GM18505 (cell line): ENCODE results near the gene PGA4.

Source experiments
- ATAC-seq: cut with Tn5 transposase; IDR thresholded peaks from one replicate; pipeline ENCODE4 v1.9.1; 2021; ENCODE audit not compliant: unreplicated experiment
- POLR2A ChIP-seq: IDR thresholded peaks from 4 replicates; pipeline ENCODE4 v1.6.1; 2011; ENCODE audit warnings: borderline replicate concordance; ENCODE audit not compliant: insufficient read depth, insufficient read length; ENCODE audit errors: extremely low read depth

Gene PGA4

DNA sequence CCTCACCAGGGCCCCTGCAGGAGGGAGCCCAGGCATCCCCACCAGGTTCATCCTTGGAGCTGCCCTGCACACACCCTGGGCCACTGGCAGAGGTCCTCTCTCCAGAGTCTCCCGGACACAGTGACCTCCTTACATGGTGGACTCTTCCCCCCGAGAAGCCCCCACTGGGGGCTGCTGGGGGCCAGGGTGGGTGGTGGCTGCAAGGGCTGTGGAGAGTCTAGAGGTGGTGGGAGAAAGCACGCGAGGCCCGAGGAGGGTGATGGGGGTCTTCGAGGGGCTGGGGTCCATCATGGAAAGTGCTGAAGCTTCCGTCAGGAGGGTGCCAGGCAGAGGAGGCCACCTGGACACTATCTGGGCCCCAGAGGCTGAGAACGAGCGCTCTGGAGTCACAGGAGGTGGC lies 36.4 kb downstream of the PGA4 start:
- no peak for ATAC-seq
- no peak for TF ChIP-seq POLR2A

DNA sequence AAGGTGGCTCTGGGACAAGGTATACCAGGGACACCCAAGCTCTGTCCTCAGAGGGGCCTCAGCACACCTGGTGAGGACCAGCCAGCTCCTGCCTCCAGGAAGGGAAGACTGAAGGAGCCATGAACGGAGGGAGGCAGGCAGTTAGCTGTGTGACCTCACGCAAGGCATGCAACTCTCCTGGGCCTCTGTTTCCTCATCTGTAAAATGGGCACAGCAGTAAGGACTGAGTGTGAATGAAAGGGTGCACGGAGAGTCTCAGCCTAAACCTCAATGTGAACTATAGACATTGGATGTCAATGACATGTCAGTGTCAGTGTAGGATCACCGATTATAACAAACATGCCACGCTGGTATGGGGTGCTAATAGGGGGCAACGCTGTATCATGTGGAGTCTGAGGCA lies 37.2 kb downstream of the PGA4 start:
- ATAC-seq, result no peak
- TF ChIP-seq POLR2A, result no peak

DNA sequence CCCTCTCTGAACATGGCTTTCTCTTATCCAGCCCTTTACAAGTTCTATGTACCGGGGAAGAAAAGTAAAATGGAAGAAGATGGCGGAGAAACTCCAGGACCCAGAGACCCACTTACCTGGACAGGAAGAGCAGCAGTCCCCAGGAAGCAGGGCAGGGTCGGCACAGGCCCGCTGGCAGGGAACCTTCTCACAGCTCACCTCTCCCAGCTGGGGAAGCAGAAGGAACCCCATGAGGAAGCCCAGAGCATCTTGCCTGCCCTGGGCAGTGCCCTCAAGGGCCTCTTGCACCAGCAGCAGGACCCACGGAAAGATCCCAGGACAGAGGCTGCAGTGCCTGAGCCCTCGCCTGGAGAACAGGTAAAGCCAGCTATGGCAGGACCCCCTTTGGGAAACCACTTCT lies 42.2 kb downstream of the PGA4 start:
- no peak for TF ChIP-seq POLR2A

DNA sequence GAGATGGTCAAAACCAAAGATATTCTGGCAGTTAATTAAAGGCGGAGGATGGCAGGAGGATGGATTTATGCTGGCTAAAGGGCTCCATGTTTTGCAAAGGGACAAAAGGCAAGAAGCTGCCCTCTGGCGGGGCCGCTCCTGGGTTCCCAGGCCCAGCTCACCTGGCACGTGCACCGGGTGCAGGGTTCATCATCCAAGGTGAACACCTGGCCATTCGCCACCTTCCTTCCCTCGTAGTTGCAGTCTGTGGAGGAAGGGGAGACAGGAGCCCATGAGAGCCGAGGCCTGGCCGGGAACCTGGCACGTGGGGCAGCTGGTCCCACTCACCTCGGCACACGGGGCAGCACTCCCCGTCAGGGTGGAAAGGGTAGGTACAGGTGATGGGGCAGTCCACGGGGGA lies 42.6 kb downstream of the PGA4 start:
- no peak for ATAC-seq
- no peak for TF ChIP-seq POLR2A

More for the DNA sequence above, 42.2 kb downstream of the PGA4 start:
- ATAC-seq, result no peak

DNA sequence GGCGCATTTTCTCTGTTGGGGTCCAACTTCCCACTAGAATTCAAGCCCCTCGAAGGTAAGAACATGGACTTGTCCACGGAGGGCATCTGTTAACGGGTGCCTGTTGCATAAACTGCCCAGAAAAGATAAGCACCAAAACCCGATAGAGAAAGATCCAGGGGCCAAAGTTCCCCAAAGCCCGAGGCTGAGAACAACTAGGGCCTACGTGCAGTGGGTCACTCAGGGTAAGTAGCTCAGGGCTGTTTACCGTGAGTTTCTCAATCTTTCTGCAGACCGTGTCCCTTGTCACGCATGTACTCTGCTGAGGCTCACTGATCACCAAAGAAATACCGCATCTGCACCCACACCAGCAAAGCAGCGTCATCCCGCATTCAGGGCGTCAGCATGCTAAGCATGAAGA lies 43.2 kb downstream of the PGA4 start:
- no peak for ATAC-seq
- no peak for TF ChIP-seq POLR2A

DNA sequence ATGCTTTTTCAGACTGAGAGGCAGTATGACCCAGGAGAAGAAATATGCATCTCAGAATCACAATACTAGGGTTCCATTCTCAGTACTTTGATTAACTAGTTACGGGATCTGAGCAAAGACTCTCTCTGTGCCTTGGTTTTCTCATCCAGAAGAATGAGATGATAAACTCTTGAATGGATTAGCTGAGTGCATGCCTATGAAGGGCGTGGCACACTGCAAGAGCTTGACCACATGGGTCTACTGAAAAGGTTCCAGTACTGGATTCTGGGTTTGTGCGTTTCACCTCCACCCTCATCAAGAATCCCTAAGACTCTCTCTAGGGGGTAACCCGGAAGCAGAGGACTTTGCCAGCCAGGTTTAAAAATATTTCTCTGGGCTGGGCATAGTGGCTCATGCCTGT lies 44.5 kb downstream of the PGA4 start:
- ATAC-seq, result no peak
- TF ChIP-seq POLR2A, result no peak

DNA sequence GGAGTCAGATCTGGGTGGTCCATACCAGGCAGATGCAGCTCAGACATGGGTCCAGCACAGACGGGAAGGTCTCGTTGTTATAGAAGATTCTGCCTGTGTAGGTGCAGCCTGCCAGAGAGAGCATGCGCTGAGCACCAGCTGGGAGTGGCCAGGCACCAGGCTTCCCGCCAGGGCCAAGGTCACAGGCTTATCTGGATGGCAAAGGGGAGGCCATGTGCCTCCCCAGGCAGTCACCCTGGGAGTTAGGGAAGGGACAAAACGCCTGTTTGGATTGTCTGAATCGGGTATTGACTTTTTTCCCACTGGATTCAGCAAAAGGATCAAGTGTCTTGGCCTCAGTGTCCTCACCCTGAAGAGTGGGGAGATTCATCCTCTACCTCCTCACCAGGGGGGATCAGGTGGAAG lies 45.3 kb downstream of the PGA4 start:
- no peak for ATAC-seq
- no peak for TF ChIP-seq POLR2A

DNA sequence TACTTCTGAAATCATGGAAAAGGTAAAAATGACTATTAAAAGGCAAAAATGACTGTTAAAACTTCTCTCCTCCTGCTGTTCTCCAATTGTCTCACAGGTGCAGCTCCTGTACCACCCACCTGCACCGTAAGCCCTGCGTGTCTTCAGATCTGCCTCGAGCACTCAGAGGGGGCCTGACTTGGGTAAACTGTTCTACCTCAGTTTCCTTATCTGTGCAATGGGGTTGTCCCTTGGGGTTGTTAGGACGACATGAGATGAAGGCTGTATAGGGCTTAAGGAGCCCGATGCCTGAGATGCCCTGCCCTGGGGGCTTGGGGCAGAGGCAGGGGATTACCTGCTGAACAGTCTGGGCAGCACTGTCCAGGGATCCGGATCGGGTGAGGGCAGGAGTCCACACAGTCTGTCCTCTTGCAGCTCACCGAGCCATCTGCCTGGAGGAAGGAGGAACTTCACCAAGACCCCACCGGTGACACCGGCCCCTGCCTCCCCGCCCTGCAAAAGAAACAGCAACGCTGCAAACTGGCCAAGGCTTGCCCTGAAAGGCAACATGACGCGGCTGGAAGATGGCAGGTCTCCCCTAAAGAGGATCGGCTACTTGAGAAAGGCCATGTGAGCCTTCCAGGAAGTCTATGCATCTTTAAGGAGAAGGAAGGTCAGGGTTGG lies 46.6 kb downstream of the PGA4 start:
- ATAC-seq, result no peak
- TF ChIP-seq POLR2A, result no peak

DNA sequence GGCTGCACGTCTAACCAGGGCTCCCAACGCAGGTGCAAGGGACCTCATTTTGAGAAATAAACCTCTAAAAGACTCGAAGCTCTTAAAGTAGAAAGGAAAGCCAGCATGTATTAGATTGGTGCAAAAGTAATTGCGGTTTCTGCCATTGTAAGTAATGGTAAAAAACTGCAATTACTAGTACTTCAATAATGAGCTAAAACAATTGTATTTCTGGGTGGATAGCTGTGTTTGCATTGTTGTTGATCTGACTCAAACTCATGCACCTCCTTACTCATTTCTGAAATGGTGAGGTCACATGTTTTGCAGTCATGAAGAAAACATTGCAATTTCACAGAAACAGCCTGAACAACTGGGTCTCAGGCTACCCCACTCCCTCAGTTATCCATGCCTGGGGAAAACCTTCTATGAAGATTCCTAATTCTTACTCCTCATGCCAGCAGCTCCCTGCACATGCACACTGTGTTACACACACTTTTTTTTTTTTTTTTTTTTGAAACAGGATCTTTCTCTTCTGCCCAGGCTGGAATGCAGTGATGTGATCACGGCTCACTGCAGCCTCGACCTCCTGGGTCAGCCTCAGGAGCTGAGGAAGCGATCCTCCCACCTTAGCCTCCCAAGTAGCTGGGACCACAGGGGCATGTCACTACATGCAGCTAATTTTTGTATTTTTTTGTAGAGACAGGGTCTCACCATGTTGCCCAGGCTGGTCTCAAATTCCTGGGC lies 48.4 kb downstream of the PGA4 start:
- ATAC-seq, result no peak

DNA sequence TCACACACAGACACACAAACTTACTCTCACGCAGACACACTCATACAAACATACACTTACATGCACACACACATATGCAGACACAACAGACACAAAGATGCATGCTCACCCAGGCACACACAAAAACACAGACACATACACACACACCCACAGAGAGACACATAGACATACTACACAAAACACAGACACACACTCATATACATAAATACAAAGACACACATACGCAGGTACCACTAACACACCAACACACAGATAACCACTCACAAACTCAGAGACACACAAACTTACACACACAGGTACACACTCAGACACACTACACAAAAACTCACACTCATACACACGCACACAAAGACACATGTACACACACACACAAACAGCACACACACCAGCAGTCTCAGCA lies 50.6 kb downstream of the PGA4 start:
- no peak for ATAC-seq
- no peak for TF ChIP-seq POLR2A

More for the DNA sequence above, 48.4 kb downstream of the PGA4 start:
- no peak for TF ChIP-seq POLR2A

DNA sequence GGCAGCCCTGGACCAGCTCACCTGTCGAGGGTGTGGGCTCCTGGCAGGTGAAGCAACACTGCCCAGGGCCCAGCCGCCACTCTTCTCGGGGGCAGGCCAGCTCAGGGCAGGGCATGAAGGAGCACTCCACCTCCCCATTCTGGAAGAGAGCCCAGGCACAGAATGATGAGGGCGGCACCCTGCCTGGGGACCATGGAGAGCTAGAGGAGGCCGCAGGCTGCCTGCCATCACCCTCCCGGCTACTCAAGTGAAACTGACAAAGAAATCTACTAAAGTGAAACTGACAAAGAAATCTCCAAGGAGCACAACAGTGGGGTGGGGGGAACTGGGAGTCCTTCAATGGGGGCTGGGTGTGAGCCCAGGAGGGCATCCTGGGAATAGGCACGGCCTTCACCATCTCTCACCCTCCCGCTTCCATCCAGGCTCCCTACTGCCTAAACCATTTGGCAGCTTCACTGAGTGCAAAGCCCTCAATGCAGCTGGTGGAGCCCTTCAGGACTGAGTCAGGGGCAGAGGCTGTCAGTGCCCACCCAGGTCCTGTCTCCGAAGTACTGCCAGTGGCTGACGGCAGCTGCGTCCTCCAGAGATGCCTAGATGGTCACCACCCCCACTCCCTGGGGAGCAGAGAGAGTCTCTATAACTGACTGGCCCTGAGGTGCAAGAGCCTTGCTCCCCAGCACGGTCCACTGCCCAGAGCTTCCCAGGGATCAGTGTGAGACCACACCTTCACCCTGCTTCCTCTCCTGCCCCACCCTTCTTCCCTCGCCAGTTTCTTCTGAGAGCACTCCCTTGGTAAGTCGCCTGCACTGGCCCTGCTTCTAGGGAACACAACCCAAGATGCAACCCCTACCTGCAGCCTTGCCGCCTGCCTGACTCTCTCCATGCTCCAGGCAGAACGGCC lies 51.3 kb downstream of the PGA4 start:
- no peak for TF ChIP-seq POLR2A
- ATAC-seq, result no peak

DNA sequence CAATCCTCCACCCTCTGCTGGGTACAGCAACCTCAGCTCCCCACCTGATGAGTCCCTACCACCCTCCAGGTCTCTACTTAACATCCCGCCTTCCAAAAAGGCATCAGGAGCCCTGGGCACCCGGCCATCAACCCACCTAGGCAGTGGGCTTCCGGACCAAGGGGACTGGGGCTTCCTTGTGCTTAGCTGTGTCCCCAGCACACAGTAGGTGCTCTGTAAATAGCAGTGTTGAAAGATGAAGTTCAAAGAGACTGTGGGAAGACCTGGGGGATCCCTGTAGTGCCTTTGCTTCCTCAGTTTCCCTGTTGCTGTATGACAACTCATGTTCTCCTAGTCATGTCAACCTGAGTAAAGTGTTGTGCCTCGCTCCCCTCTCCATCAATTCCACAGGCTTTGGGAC lies 51.9 kb downstream of the PGA4 start:
- no peak for TF ChIP-seq POLR2A
- ATAC-seq, result no peak

DNA sequence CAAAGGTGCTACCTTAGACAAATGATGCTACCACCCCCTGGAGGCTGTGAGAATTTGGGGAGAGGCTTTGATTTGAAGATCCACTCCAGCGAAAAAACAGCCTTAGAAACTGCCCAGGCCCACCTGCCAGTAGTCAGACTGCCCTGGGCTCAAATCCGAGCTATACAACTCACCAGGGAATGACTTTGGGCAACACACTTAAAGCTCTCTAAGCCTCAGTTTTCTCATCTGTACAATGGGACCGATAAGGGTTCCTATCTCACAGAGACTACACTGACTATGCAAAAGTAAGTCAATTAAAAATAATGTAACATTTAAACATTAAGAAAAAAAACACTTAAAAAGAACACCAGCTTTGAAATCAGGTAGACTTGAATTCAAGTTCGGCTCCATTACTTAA lies 53.0 kb downstream of the PGA4 start:
- ATAC-seq, result no peak
- TF ChIP-seq POLR2A, result no peak
